GM23338 (cell line): ENCODE results near the gene HACD2. TPM values are rescaled to one million over a fixed set of nuclear protein-coding genes. Genes with fewer than 3 reads are reported as not detected.

Source experiments
- polyA plus RNA-seq: library from polyadenylated mRNA; unstranded; fragments of >200 nt; fragmentation: Nextera tagmentation; extraction: Ambion mirVana; gene quantifications from 2 replicates; pipeline ENCODE4 v1.2.1, GENCODE V29; 2016
- total RNA-seq: library from RNA; depleted of rRNA; stranded (reverse); fragments of >200 nt; shearing (Covaris generic); gene quantifications from 2 replicates; pipeline ENCODE4 v1.2.3, GENCODE V29; 2014; rRNA removed

HACD2 gene
- total and polyA plus RNA-seq, 2 experiments from 2014 or later: 13.4 to 31.5 TPM

Other genes with a start within 250 kb of the HACD2 start
- gene ADCY5, start 136.0 kb downstream of the HACD2 start, total RNA-seq: 10.2 and 10.3 TPM in 2 replicates
- gene ADCY5, start 136.0 kb downstream of the HACD2 start, polyA plus RNA-seq: 2.4 and 3.5 TPM in 2 replicates